ENCODE measurements around the gene ZBTB45. TPM values are rescaled to one million over a fixed set of nuclear protein-coding genes. Genes with fewer than 3 reads are reported as not detected.
"Not testable (repeated sequence)": the region's sequence is repeated elsewhere in the genome, so short reads cannot be mapped to it uniquely, and the experiment has no call there.

ZBTB45 gene
- total and polyA plus RNA-seq, 2 donors (not counting 1 experiment from before 2014, with no cell fraction given): 12.6 to 20.9 TPM

DNA sequence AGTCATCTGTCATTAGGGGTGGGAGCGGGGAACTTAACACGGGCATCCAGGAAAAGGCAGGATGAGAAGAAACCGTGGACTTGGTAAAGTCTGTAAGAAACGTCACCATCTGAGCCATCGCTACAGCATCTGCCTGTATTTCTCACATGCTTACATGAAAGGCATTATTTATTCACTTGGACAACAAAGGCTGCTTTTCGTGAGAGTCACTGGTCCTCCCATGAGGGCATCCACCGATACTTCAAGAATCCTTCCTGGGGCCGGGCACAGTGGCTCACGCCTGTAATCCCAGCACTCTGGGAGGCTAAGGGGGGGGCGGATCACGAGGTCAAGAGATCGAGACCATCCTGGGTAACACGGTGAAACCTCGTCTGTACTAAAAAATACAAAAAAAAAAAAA, 27.3 kb downstream of the ZBTB45 start:
- Histone ChIP-seq H3K4me3 (ENCODE audit: control extremely low read depth in 1 of 5, extremely low read depth in 1 of 5, insufficient read depth in 1 of 5, low read depth in 2 of 5, low read length in 4 of 5) (no peak overlapping the region), H4K20me1 (ENCODE audit: control insufficient read depth, insufficient read depth, low read length, poor library complexity, severe bottlenecking) (no peaks in the 10 kb centered on the region), H3K79me2 (ENCODE audit: control insufficient read depth, insufficient read depth, low read length) (no peaks in the 10 kb centered on the region), H3K27ac (ENCODE audit: low read length in 2 of 2) (no peak overlapping the region), H3K4me1 (ENCODE audit: control insufficient read depth in 2 of 2, insufficient read depth in 2 of 2, low read length in 2 of 2) (no peaks in the 10 kb centered on the region), H3K36me3 (replicated peaks in 1 of 2; ENCODE audit: control extremely low read depth in 1 of 2, control insufficient read depth in 1 of 2, extremely low read depth in 1 of 2, insufficient read depth in 2 of 2, low read length in 1 of 2) (no peaks in the 10 kb centered on the region), H3K27me3 (replicated peaks in 1 of 4; ENCODE audit: control extremely low read depth in 1 of 4, control insufficient read depth in 3 of 4, insufficient read depth in 4 of 4, low read length in 3 of 4) (no peaks in the 10 kb centered on the region), H3K4me2 (replicated peaks; ENCODE audit: low read depth, low read length, poor library complexity, severe bottlenecking) (no peak overlapping the region), H3K9ac (ENCODE audit: low read length) (no peak overlapping the region), H2AFZ (ENCODE audit: insufficient read depth, low read depth, low read length, poor library complexity, severe bottlenecking) (no peak overlapping the region), H3K9me3 (ENCODE audit: control extremely low read depth in 1 of 3, control insufficient read depth in 2 of 3, insufficient read depth in 1 of 3, low read length in 2 of 3) (no peaks in the 10 kb centered on the region)
- H3K4me3 Mint-ChIP-seq: no peak overlapping the region
- POLR2A ChIA-PET: no interaction called here
- WGBS (ENCODE audit: insufficient coverage): 94% methylated on average over 8 of the region's 14 CpGs
- DNase-seq: no peak
- H3K4me1 Mint-ChIP-seq: no peaks in the 10 kb centered on the region
- no peaks in the 10 kb centered on the region for H3K27me3 Mint-ChIP-seq
- intact Hi-C loops (cut with micrococcal nuclease): no loop called here
- no peak for ATAC-seq (ENCODE audit: low read depth)
- CTCF ChIA-PET: interaction anchor here (0.5 kb wide), 1 partner anchor 34 kb away, joined by 4 read pairs; no protein-coding TSS in a partner anchor
- H3K27ac Mint-ChIP-seq: no peak overlapping the region
- H3K9me3 Mint-ChIP-seq (ENCODE audit: insufficient read depth): no peaks in the 10 kb centered on the region
- TF ChIP-seq, protein P1, sequence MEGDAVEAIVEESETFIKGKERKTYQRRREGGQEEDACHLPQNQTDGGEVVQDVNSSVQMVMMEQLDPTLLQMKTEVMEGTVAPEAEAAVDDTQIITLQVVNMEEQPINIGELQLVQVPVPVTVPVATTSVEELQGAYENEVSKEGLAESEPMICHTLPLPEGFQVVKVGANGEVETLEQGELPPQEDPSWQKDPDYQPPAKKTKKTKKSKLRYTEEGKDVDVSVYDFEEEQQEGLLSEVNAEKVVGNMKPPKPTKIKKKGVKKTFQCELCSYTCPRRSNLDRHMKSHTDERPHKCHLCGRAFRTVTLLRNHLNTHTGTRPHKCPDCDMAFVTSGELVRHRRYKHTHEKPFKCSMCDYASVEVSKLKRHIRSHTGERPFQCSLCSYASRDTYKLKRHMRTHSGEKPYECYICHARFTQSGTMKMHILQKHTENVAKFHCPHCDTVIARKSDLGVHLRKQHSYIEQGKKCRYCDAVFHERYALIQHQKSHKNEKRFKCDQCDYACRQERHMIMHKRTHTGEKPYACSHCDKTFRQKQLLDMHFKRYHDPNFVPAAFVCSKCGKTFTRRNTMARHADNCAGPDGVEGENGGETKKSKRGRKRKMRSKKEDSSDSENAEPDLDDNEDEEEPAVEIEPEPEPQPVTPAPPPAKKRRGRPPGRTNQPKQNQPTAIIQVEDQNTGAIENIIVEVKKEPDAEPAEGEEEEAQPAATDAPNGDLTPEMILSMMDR (IDR thresholded peaks at IDR 0.05): no peak
- no peak for TF ChIP-seq EZH2 (IDR thresholded peaks at IDR 0.05; ENCODE audit: borderline replicate concordance, insufficient read depth, low read depth, low read length, poor library complexity, severe bottlenecking)

DNA sequence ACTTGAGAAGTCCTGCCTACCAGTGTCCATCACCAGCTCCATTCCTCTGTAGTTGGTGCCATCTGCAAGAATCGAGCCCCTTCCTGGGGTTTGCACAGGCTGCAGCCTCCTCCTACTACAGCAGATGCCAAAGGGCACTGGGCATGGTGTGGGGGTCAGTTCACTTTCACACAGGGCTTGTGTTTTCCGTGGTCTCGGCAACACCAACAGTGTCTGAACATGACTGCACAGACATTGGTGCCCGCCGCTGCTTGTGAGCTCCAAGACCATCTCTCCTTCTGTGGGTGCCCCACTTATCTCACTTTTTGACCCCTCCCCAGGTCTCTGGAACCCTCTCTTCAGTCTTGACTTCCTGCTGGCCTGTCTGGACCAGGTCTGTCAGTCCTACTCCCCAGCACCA, 28.2 kb downstream of the ZBTB45 start:
- no peaks in the 10 kb centered on the region for H3K9me3 ChIP-seq (ENCODE audit: control extremely low read depth in 1 of 3, control insufficient read depth in 2 of 3, insufficient read depth in 1 of 3, low read length in 2 of 3)
- intact Hi-C loops (cut with micrococcal nuclease): no loop called here
- H3K36me3 ChIP-seq (replicated peaks in 1 of 2; ENCODE audit: control extremely low read depth in 1 of 2, control insufficient read depth in 1 of 2, extremely low read depth in 1 of 2, insufficient read depth in 2 of 2, low read length in 1 of 2): no peaks in the 10 kb centered on the region
- Mint-ChIP-seq H3K9me3 (ENCODE audit: insufficient read depth) (no peaks in the 10 kb centered on the region), H3K27ac (no peak overlapping the region), H3K4me3 (no peak overlapping the region), H3K4me1 (no peaks in the 10 kb centered on the region), H3K27me3 (no peaks in the 10 kb centered on the region)
- H3K4me1 ChIP-seq (ENCODE audit: control insufficient read depth in 2 of 2, insufficient read depth in 2 of 2, low read length in 2 of 2): no peaks in the 10 kb centered on the region
- no peak overlapping the region for H3K9ac ChIP-seq (ENCODE audit: low read length)
- no peak overlapping the region for H3K27ac ChIP-seq (ENCODE audit: low read length in 2 of 2)
- WGBS (ENCODE audit: insufficient coverage): 95% methylated on average over 4 of the region's 5 CpGs
- no peak for TF ChIP-seq EZH2 (IDR thresholded peaks at IDR 0.05; ENCODE audit: borderline replicate concordance, insufficient read depth, low read depth, low read length, poor library complexity, severe bottlenecking)
- TF ChIP-seq, protein P1 (IDR thresholded peaks at IDR 0.05): no peak
- ATAC-seq (ENCODE audit: low read depth) (no peak), DNase-seq (no peak)
- no peaks in the 10 kb centered on the region for H4K20me1 ChIP-seq (ENCODE audit: control insufficient read depth, insufficient read depth, low read length, poor library complexity, severe bottlenecking)
- no peak overlapping the region for H3K4me2 ChIP-seq (replicated peaks; ENCODE audit: low read depth, low read length, poor library complexity, severe bottlenecking)
- H2AFZ ChIP-seq (ENCODE audit: insufficient read depth, low read depth, low read length, poor library complexity, severe bottlenecking): no peak overlapping the region
- no peaks in the 10 kb centered on the region for H3K27me3 ChIP-seq (replicated peaks in 1 of 4; ENCODE audit: control extremely low read depth in 1 of 4, control insufficient read depth in 3 of 4, insufficient read depth in 4 of 4, low read length in 3 of 4)
- H3K79me2 ChIP-seq (ENCODE audit: control insufficient read depth, insufficient read depth, low read length): no peaks in the 10 kb centered on the region
- ChIA-PET POLR2A (no interaction called here), CTCF (no interaction called here)
- no peak overlapping the region for H3K4me3 ChIP-seq (ENCODE audit: control extremely low read depth in 1 of 5, extremely low read depth in 1 of 5, insufficient read depth in 1 of 5, low read depth in 2 of 5, low read length in 4 of 5)

DNA sequence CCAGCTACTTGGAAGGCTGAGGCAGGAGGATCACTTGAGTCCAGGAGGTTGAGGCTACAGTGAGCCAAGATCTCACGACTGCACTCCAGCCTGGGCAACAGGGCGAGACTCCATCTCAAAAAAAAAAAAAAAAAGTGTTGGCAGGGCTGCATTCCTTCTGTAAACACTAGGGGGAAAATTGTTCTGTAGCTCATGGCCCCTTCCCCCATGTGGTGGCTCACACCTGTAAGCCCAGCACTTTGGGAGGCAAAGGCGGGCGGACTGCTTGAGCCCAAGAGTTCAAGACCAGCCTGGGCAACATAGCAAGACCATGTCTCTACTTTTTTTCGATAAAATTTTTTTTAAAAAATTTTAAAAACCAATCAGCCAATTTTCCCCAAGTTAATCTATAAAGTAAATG, 35.3 kb downstream of the ZBTB45 start:
- H3K9ac ChIP-seq (ENCODE audit: low read length); ATAC-seq (ENCODE audit: low read depth); CTCF ChIA-PET; H3K27me3 Mint-ChIP-seq; intact Hi-C loops (cut with micrococcal nuclease); DNase-seq; H3K4me3 ChIP-seq (ENCODE audit: control extremely low read depth in 1 of 5, extremely low read depth in 1 of 5, insufficient read depth in 1 of 5, low read depth in 2 of 5, low read length in 4 of 5); H3K27ac Mint-ChIP-seq; H3K4me1 Mint-ChIP-seq; H3K36me3 ChIP-seq (replicated peaks in 1 of 2; ENCODE audit: control extremely low read depth in 1 of 2, control insufficient read depth in 1 of 2, extremely low read depth in 1 of 2, insufficient read depth in 2 of 2, low read length in 1 of 2); H2AFZ ChIP-seq (ENCODE audit: insufficient read depth, low read depth, low read length, poor library complexity, severe bottlenecking); H3K9me3 ChIP-seq (ENCODE audit: control extremely low read depth in 1 of 3, control insufficient read depth in 2 of 3, insufficient read depth in 1 of 3, low read length in 2 of 3); H3K4me2 ChIP-seq (replicated peaks; ENCODE audit: low read depth, low read length, poor library complexity, severe bottlenecking); H3K4me1 ChIP-seq (ENCODE audit: control insufficient read depth in 2 of 2, insufficient read depth in 2 of 2, low read length in 2 of 2); H3K79me2 ChIP-seq (ENCODE audit: control insufficient read depth, insufficient read depth, low read length); H3K27ac ChIP-seq (ENCODE audit: low read length in 2 of 2); H4K20me1 ChIP-seq (ENCODE audit: control insufficient read depth, insufficient read depth, low read length, poor library complexity, severe bottlenecking); H3K9me3 Mint-ChIP-seq (ENCODE audit: insufficient read depth); H3K4me3 Mint-ChIP-seq; H3K27me3 ChIP-seq (replicated peaks in 1 of 4; ENCODE audit: control extremely low read depth in 1 of 4, control insufficient read depth in 3 of 4, insufficient read depth in 4 of 4, low read length in 3 of 4); POLR2A ChIA-PET: not testable (repeated sequence)
- no CpG with 5 or more reads among the region's 5 CpGs for WGBS (ENCODE audit: insufficient coverage)
